ENCODE data around the gene TIMELESS.

DNA sequence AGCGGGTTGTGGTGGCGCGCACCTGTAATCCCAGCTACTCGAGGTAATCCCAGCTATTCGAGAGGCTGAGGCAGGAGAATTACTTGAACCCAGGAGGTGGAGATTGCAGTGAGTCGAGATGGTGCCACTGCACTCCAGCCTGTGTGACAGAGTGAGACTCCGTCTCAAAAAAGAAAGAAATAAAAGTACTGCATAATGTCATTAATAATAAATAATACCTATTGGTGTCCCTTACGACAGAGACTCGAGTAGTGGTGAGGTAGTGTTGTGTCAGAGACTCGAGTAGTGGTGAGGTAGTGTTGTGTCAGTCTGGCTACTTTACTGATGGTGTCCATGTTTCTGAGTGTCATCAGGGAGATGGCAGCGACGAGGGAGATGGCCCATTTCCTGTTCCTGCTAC is 37.5 kb upstream of the TIMELESS start:
- TF ChIP-seq POLR2A (IDR thresholded peaks at IDR 0.05; ENCODE audit: low read length) (no peak), RFX5 (IDR thresholded peaks at IDR 0.05) (no peak), RAD21 (conservative IDR thresholded peaks at IDR 0.05 in 1 of 2, IDR thresholded peaks at IDR 0.05 in 1 of 2) (no peak), EP300 (IDR thresholded peaks at IDR 0.05) (no peak), MYC (IDR thresholded peaks at IDR 0.05; ENCODE audit: borderline replicate concordance, low read length) (no peak), CHD4 (IDR thresholded peaks at IDR 0.05; ENCODE audit: borderline replicate concordance) (no peak), ESRRA (IDR thresholded peaks at IDR 0.05; ENCODE audit: borderline replicate concordance, low read length) (no peak), NR3C1 (IDR thresholded peaks at IDR 0.05) (no peak)
- TF ChIP-seq, protein P1, sequence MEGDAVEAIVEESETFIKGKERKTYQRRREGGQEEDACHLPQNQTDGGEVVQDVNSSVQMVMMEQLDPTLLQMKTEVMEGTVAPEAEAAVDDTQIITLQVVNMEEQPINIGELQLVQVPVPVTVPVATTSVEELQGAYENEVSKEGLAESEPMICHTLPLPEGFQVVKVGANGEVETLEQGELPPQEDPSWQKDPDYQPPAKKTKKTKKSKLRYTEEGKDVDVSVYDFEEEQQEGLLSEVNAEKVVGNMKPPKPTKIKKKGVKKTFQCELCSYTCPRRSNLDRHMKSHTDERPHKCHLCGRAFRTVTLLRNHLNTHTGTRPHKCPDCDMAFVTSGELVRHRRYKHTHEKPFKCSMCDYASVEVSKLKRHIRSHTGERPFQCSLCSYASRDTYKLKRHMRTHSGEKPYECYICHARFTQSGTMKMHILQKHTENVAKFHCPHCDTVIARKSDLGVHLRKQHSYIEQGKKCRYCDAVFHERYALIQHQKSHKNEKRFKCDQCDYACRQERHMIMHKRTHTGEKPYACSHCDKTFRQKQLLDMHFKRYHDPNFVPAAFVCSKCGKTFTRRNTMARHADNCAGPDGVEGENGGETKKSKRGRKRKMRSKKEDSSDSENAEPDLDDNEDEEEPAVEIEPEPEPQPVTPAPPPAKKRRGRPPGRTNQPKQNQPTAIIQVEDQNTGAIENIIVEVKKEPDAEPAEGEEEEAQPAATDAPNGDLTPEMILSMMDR (IDR thresholded peaks at IDR 0.05), result no peak
- TF ChIP-seq, protein P2, sequence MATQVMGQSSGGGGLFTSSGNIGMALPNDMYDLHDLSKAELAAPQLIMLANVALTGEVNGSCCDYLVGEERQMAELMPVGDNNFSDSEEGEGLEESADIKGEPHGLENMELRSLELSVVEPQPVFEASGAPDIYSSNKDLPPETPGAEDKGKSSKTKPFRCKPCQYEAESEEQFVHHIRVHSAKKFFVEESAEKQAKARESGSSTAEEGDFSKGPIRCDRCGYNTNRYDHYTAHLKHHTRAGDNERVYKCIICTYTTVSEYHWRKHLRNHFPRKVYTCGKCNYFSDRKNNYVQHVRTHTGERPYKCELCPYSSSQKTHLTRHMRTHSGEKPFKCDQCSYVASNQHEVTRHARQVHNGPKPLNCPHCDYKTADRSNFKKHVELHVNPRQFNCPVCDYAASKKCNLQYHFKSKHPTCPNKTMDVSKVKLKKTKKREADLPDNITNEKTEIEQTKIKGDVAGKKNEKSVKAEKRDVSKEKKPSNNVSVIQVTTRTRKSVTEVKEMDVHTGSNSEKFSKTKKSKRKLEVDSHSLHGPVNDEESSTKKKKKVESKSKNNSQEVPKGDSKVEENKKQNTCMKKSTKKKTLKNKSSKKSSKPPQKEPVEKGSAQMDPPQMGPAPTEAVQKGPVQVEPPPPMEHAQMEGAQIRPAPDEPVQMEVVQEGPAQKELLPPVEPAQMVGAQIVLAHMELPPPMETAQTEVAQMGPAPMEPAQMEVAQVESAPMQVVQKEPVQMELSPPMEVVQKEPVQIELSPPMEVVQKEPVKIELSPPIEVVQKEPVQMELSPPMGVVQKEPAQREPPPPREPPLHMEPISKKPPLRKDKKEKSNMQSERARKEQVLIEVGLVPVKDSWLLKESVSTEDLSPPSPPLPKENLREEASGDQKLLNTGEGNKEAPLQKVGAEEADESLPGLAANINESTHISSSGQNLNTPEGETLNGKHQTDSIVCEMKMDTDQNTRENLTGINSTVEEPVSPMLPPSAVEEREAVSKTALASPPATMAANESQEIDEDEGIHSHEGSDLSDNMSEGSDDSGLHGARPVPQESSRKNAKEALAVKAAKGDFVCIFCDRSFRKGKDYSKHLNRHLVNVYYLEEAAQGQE (IDR thresholded peaks at IDR 0.05), result no peak
- TF ChIP-seq, protein P3, sequence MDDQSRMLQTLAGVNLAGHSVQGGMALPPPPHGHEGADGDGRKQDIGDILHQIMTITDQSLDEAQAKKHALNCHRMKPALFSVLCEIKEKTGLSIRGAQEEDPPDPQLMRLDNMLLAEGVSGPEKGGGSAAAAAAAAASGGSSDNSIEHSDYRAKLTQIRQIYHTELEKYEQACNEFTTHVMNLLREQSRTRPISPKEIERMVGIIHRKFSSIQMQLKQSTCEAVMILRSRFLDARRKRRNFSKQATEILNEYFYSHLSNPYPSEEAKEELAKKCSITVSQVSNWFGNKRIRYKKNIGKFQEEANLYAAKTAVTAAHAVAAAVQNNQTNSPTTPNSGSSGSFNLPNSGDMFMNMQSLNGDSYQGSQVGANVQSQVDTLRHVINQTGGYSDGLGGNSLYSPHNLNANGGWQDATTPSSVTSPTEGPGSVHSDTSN (IDR thresholded peaks at IDR 0.05), result no peak

Data from A549 (cell line).